ENCODE results near the gene NHEJ1.

Gene NHEJ1

DNA sequence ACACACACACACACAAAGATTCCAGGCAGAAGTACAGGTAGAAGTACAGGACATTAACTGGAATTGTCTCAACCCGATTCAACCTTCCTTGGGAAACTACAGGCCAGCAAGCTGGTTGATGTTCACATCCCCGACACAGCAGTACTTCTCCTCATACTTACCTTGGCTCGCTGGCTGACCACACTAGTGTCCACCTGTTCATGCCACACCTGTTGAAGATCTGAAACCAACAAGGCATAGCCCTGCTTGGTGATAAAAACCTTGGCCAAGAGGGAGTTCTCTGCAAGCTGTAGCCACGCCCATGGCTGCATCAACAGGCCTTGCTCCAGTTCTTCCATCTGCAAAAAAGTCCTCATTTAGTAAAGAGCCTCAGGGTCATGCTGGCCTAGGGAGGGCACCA, 2.6 kb downstream of the NHEJ1 start:
- H3K27ac ChIP-seq = no peak overlapping the region

DNA sequence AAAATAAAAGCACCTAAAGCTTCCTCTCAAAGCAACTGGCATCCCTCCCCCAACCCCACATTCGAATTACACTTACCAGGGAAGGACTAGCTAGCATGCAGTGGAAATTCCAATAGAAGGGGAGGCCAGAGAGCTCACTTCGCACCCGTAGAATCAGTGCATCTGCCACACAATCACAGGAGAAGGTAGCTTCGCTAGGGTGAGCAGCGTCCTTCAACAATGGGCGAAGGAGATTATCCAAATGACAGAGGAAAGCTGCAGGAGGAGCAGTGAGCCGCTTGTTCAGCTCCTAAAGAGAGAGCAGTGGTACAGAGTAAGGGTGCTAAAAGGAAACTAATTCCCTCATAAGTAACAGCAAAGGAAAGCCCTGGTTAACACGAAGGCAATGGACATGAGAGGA, 3.2 kb downstream of the NHEJ1 start:
- TF ChIP-seq ZFX (IDR thresholded peaks at IDR 0.05) = no peak
- TF ChIP-seq, protein P1, sequence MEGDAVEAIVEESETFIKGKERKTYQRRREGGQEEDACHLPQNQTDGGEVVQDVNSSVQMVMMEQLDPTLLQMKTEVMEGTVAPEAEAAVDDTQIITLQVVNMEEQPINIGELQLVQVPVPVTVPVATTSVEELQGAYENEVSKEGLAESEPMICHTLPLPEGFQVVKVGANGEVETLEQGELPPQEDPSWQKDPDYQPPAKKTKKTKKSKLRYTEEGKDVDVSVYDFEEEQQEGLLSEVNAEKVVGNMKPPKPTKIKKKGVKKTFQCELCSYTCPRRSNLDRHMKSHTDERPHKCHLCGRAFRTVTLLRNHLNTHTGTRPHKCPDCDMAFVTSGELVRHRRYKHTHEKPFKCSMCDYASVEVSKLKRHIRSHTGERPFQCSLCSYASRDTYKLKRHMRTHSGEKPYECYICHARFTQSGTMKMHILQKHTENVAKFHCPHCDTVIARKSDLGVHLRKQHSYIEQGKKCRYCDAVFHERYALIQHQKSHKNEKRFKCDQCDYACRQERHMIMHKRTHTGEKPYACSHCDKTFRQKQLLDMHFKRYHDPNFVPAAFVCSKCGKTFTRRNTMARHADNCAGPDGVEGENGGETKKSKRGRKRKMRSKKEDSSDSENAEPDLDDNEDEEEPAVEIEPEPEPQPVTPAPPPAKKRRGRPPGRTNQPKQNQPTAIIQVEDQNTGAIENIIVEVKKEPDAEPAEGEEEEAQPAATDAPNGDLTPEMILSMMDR (conservative IDR thresholded peaks at IDR 0.05) = no peak
- no peak overlapping the region for H3K27ac ChIP-seq

More for the DNA sequence above, 2.6 kb downstream of the NHEJ1 start:
- no peak for TF ChIP-seq ZFX (IDR thresholded peaks at IDR 0.05)
- TF ChIP-seq, protein P1 (conservative IDR thresholded peaks at IDR 0.05) = no peak

DNA sequence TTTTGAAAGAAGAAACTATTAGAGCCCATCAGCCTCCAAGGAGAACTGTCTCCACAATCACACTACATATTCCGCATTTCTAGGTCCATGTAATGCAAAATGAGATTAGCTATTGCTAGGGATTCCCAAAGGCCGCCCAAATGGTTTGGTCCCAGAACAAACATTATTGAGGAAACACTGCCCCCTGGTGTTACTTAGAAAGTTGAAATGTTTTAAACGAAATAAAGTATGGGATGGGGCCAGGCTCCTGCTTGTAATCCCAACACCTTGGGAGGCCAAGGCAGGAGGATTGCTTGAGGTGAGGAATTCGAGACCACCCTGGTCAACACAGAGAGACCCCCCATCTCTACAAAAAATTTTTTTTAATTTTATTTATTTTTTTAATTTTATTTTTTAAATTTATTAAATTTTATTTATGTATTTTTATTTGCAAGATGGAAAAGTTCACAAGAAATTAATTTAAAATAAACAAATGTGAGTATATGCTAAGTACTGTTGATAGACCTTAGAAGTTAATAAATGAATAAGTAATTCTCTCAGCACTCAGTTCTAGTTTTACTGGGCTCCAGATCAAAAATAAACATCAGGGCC, 5.5 kb downstream of the NHEJ1 start:
- no peak overlapping the region for H3K27ac ChIP-seq
- TF ChIP-seq, protein P1 (conservative IDR thresholded peaks at IDR 0.05) = peak; percentile 43
- TF ChIP-seq ZFX (IDR thresholded peaks at IDR 0.05) = no peak

DNA sequence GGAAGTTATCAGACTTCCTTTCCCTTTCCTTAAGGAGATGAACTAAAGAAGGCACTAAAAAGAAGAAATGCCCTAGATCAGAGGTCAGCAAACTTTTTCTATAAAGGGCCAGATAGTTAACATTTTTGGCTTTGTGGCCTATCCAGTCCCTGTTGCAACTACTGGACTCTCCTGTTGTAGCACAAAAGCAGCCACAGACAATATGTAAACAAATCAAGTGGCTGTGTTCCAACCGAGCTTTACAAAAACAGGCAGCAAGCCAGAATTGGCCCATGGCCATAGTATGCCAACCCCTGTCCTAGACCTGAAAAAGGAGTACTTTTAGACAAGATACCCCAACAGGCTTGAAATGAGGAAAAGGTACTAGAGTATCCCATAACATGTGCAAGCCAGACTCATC, 10.9 kb downstream of the NHEJ1 start:
- TF ChIP-seq, protein P1 (conservative IDR thresholded peaks at IDR 0.05) = no peak
- no peak for TF ChIP-seq ZFX (IDR thresholded peaks at IDR 0.05)
- H3K27ac ChIP-seq = no peak overlapping the region

DNA sequence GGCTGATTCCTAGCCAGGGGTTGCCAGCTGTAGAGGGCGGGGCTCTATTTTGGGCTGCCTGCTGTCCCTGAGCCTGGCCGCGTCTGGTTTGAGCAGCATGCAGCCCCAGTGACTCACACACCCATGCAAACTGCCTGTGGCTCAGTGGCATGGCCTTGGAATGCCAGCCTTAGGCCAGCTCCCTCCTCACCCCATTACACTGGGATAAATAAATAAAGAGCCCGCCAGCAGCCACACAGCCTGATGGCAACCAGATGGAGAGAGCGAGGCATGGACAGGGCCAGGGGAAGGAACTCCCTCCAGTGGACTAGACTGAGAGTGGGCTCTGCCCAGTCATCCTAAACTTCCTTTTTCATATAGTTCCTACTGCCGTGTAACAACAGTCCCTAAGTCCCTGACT, 18.3 kb downstream of the NHEJ1 start:
- H3K27ac ChIP-seq = no peak overlapping the region
- TF ChIP-seq ZFX (IDR thresholded peaks at IDR 0.05) = no peak
- TF ChIP-seq, protein P1 (conservative IDR thresholded peaks at IDR 0.05) = no peak

DNA sequence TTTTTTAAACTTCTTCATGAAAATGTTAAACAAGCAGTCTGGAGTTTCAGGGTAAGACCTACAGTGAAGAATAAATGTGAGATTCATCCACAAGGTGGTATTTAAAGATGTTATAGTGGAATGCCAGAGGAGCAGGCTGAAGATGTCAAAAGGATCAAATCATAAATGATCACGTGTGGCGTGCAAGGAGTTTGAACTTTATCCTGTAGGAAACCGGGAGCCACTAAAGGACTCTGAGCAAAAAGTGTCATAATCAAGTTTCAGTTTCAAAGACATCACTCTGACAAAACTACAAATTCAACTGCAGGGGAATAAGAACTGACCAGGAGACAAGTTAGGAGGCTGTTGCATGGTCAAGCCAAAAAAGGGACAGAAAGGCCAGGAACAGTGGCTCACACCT, 19.9 kb downstream of the NHEJ1 start:
- TF ChIP-seq, protein P1 (conservative IDR thresholded peaks at IDR 0.05) = no peak
- no peak for TF ChIP-seq ZFX (IDR thresholded peaks at IDR 0.05)
- H3K27ac ChIP-seq = no peak overlapping the region

DNA sequence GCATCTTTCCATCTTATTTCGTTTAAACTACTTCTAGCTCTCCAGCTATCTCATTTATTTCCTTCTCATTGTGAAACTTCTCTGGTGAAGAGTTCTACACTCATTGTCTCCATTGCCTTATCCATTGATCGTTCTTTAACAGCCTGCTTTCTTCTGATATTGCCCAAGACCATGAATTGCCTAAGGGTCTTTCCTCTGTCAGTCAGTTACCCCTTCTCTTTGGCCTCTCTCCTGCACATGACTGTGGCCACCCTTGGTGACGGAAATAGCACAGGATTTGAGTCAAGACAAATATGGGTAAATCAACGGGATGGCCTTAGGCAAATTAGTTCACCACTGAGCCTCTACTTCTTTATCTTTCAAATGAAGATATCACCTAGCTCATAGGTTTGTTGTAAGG, 26.6 kb downstream of the NHEJ1 start:
- no peak overlapping the region for H3K27ac ChIP-seq
- TF ChIP-seq, protein P1 (conservative IDR thresholded peaks at IDR 0.05) = no peak
- TF ChIP-seq ZFX (IDR thresholded peaks at IDR 0.05) = no peak

All from C4-2B (cell line).